K562 (cell line): ENCODE measurements around the gene CFL2. TPM values are rescaled to one million over a fixed set of nuclear protein-coding genes. Genes with fewer than 3 reads are reported as not detected.

Source experiments
- ATAC-seq: fragments of 200-7000 bp; cut with Tn5 transposase; 3 replicates; pipeline ENCODE4 v1.9.1; 2020; ENCODE audit warnings: moderate library complexity
- BruUV-seq: library from RNA; stranded (reverse); fragments of 400-500 nt; replicated peaks from 2 replicates; lab custom pipeline; 2021; lab: Mats Ljungman, UMichigan
- CTCF ChIA-PET: fragments of 300-600 bp; formaldehyde crosslinking; extraction: SDS; loops from one replicate; lab custom pipeline; 2021; ENCODE audit warnings: low intra/inter-chr PET ratio; lab: Yijun Ruan, JAX
- POLR2A ChIA-PET: fragments of 300-600, 350-650 bp; sonication (Branson Sonifier 250); formaldehyde crosslinking; extraction: SDS; loops from one replicate; lab custom pipeline; 2021; ENCODE audit warnings: antibody characterized with exemption, inconsistent platforms; lab: Yijun Ruan, JAX
- DNase-seq, 4 experiments: peaks; one replicate each; pipeline versions ENCODE4 v3.0.0 to v3.0.0-alpha.2; 2011 to 2018; ENCODE audit warnings: low spot score in 3 of 4, mixed read lengths in 3 of 4; ENCODE audit errors: extremely low read depth in 1 of 4
- FAIRE-seq: peaks from 2 replicates; lab custom pipeline; 2011; peaks lifted over from hg19 to GRCh38; lab: Jason Lieb, UNC
- H2AFZ ChIP-seq: 2 replicates; pipeline ENCODE4 v1.6.0; 2011; ENCODE audit warnings: low read depth, low read length, control low read depth, inconsistent platforms
- H3K27ac ChIP-seq: fragments of 200-600 bp; 3 replicates; pipeline ENCODE4 v1.8.0; 2011; ENCODE audit warnings: low read depth, mild to moderate bottlenecking, control low read depth, inconsistent platforms, low read length, moderate library complexity, mixed read lengths; ENCODE audit errors: extremely low read depth
- H3K27me3 ChIP-seq, 2 experiments: fragments of 300-600 bp in 1 of 2; 2 replicates in 1 of 2; 3 replicates in 1 of 2; pipeline versions ENCODE4 v1.6.0 to v1.8.0; 2011; ENCODE audit warnings: inconsistent platforms in 2 of 2, low read length in 2 of 2, mild to moderate bottlenecking in 1 of 2, mixed read lengths in 1 of 2, moderate library complexity in 1 of 2; ENCODE audit not compliant: control insufficient read depth in 2 of 2, insufficient read depth in 2 of 2
- H3K36me3 ChIP-seq: fragments of 300-600 bp; 3 replicates; pipeline ENCODE4 v1.8.0; 2011; ENCODE audit warnings: mild to moderate bottlenecking, low read length, inconsistent platforms; ENCODE audit not compliant: control insufficient read depth, insufficient read depth
- H3K4me1 ChIP-seq, 2 experiments: fragments of 200-600 bp in 1 of 2; replicated peaks in 1 of 2; 2 replicates in 1 of 2; 3 replicates in 1 of 2; pipeline versions ENCODE4 v1.5.1 to v1.8.0; 2011; ENCODE audit warnings: inconsistent platforms in 2 of 2, low read length in 2 of 2, mild to moderate bottlenecking in 1 of 2, mixed read lengths in 1 of 2, moderate library complexity in 1 of 2; ENCODE audit not compliant: control insufficient read depth in 2 of 2, insufficient read depth in 2 of 2
- H3K4me2 ChIP-seq: 2 replicates; pipeline ENCODE4 v1.6.1; 2011; ENCODE audit warnings: low read length, control low read depth, inconsistent platforms, mixed read lengths; ENCODE audit not compliant: insufficient read depth
- H3K4me3 ChIP-seq: fragments of 200-600 bp; sonication (generic), shearing (Covaris generic); 2 replicates; pipeline ENCODE4 v1.5.1; 2016; ENCODE audit warnings: control low read depth, inconsistent platforms
- H3K79me2 ChIP-seq: fragments of 200-600 bp; 3 replicates; pipeline ENCODE4 v1.8.0; 2011; ENCODE audit warnings: low read length, inconsistent platforms; ENCODE audit not compliant: control insufficient read depth, insufficient read depth
- H3K9ac ChIP-seq, 2 experiments: 2 replicates each; pipeline versions ENCODE4 v1.6.0 to v1.6.1; 2011; ENCODE audit warnings: low read depth in 2 of 2, low read length in 2 of 2, control low read depth in 1 of 2, inconsistent platforms in 1 of 2, mild to moderate bottlenecking in 1 of 2, mixed read lengths in 1 of 2; ENCODE audit not compliant: insufficient read depth in 1 of 2
- H3K9me1 ChIP-seq: one replicate; pipeline ENCODE4 v1.6.0; 2011; ENCODE audit warnings: inconsistent platforms, mild to moderate bottlenecking, low read length, moderate library complexity; ENCODE audit not compliant: control insufficient read depth, insufficient read depth
- H3K9me3 ChIP-seq: replicated peaks from 2 replicates; pipeline ENCODE4 v1.5.1; 2011; ENCODE audit warnings: low read depth, low read length, inconsistent platforms; ENCODE audit not compliant: control insufficient read depth, insufficient read depth
- H4K20me1 ChIP-seq: replicated peaks from 2 replicates; pipeline ENCODE4 v1.6.1; 2011; ENCODE audit warnings: low read length, inconsistent platforms, mixed read lengths; ENCODE audit not compliant: control insufficient read depth, insufficient read depth
- GABPA ChIP-seq: fragments of 200-800 bp; sonication (Bioruptor generic); conservative IDR thresholded peaks from 2 replicates; pipeline ENCODE4 v1.6.1; 2016; ENCODE audit warnings: low read depth, missing genetic modification characterization, missing compliant biosample characterization
- ILF3 ChIP-seq: fragments of 450-650 bp; IDR thresholded peaks from 2 replicates; pipeline ENCODE4 v1.6.1; 2018; ENCODE audit warnings: antibody characterized with exemption, mild to moderate bottlenecking, moderate library complexity, borderline replicate concordance
- NFE2 ChIP-seq: IDR thresholded peaks from 2 replicates; pipeline ENCODE4 v1.6.1; 2014; ENCODE audit warnings: antibody characterized with exemption, low read depth
- RAD21 ChIP-seq, 2 experiments: fragments of 250-450 bp in 1 of 2; fragments of 450-650 bp in 1 of 2; sonication (Bioruptor Pico) in 1 of 2; formaldehyde crosslinking in 1 of 2; IDR thresholded peaks in 1 of 2; conservative IDR thresholded peaks in 1 of 2; 2 replicates each; pipeline versions ENCODE4 v1.4.0 to v1.8.0; 2020 to 2022; ENCODE audit warnings: mild to moderate bottlenecking in 2 of 2, moderate library complexity in 1 of 2
- SIN3B ChIP-seq: fragments of 450-650 bp; IDR thresholded peaks from 2 replicates; pipeline ENCODE4 v1.6.1; 2017; ENCODE audit warnings: low read depth, mild to moderate bottlenecking, moderate library complexity
- ZC3H4 ChIP-seq: sonication (generic); formaldehyde crosslinking; IDR thresholded peaks from 2 replicates; pipeline ENCODE4 v1.9.0; 2021; ENCODE audit warnings: missing genetic modification reagents, borderline replicate concordance
- WGBS: fragments of 100-300 bp; shearing (Covaris generic); methylation state at CpG from one replicate; pipeline ENCODE4 v1.1.6; 2016; ENCODE audit warnings: low coverage, mixed read lengths; ENCODE audit not compliant: insufficient coverage; ENCODE audit errors: missing lambda C conversion rate; 5-methylcytosine and 5-hydroxymethylcytosine counted together
- in situ Hi-C: fragments of 300-500 bp; cut with MboI; formaldehyde crosslinking; loops from 4 replicates; pipeline ENCODE4 v1.15.0; 2018; ENCODE audit warnings: inconsistent platforms, mixed read lengths
- intact Hi-C: fragments of 100-400 bp; cut with micrococcal nuclease; formaldehyde crosslinking; loops from 2 replicates; pipeline ENCODE4 v1.14.2; 2022
- polyA plus RNA-seq, 8 experiments: library from polyadenylated mRNA; depleted of rRNA in 4 of 8; stranded (reverse) in 5 of 8; unstranded in 3 of 8; fragments of >200 nt; fragmentation: Nextera tagmentation in 2 of 8; fragmentation: Illumina TruSeq in 1 of 8; extraction: Ambion mirVana in 2 of 8; extraction: Trizol in 1 of 8; gene quantifications; 2 replicates each; pipeline versions ENCODE4 v1.2.1 to v1.2.3, GENCODE V29; 2011 to 2014; ENCODE audit warnings: inconsistent platforms in 1 of 8, missing spikeins in 1 of 8
- total RNA-seq, 7 experiments: library from RNA; depleted of rRNA in 6 of 7; stranded (reverse); fragments of >200 nt in 6 of 7; fragmentation: Illumina TruSeq in 2 of 7; extraction: Trizol in 2 of 7; gene quantifications; 2 replicates each; pipeline versions ENCODE4 v1.2.1 to v1.2.3, GENCODE V29; 2011 to 2021; ENCODE audit warnings: low replicate concordance in 1 of 7
- TF ChIP-seq, protein P1 (sequence below), 2 experiments: IDR thresholded peaks in 1 of 2; conservative IDR thresholded peaks in 1 of 2; 2 replicates each; pipeline ENCODE4 v1.6.1; 2016; ENCODE audit warnings: low read depth in 2 of 2, mild to moderate bottlenecking in 1 of 2, missing compliant biosample characterization in 1 of 2, missing genetic modification characterization in 1 of 2, moderate library complexity in 1 of 2

CFL2 gene
- total and polyA plus RNA-seq, 9 of the 15 experiments (the other 6 are each of a cell fraction or from before 2014, with no cell fraction given), result 2.0 to 12.7 (median 5.1) TPM

DNA sequence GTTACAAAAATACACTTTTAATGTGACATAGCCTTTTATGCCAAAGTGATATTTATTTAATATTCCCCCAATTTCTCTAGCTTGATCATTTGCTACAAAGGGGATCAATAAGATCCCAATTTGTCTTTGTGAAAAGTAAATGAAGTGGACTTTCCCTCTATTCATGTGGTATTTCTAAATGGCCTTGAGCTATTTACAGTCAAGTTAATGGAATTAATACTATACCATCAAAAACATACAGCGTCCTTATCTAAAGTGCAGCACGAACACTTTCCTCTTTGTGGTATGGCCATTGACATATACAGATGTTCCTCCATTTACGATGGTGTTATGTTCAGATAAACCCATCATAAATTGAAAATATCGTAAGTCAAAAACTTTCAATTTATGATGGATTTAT, 23.2 kb downstream of the CFL2 start:
- no peak overlapping the region for H2AFZ ChIP-seq
- no peak overlapping the region for H3K4me3 ChIP-seq
- no peaks in the 10 kb centered on the region for H3K36me3 ChIP-seq
- no peak overlapping the region for H3K27ac ChIP-seq
- H3K79me2 ChIP-seq, result no peaks in the 10 kb centered on the region
- 23% methylated on average over 4 of the region's 4 CpGs for WGBS
- in situ Hi-C loops, result no loop called here
- no peak for DNase-seq
- H3K9me3 ChIP-seq, result no peaks in the 10 kb centered on the region
- no TSS peak for BruUV-seq
- POLR2A ChIA-PET, result interaction anchor here (0.9 kb wide), 1 partner anchor 23 kb away, joined by 4 read pairs; the partner anchor contains the start of gene CFL2
- no peak for FAIRE-seq
- H3K9ac ChIP-seq, result no peak overlapping the region
- H3K9me1 ChIP-seq, result no peaks in the 10 kb centered on the region
- H3K4me2 ChIP-seq, result no peak overlapping the region
- TF ChIP-seq, protein P1, sequence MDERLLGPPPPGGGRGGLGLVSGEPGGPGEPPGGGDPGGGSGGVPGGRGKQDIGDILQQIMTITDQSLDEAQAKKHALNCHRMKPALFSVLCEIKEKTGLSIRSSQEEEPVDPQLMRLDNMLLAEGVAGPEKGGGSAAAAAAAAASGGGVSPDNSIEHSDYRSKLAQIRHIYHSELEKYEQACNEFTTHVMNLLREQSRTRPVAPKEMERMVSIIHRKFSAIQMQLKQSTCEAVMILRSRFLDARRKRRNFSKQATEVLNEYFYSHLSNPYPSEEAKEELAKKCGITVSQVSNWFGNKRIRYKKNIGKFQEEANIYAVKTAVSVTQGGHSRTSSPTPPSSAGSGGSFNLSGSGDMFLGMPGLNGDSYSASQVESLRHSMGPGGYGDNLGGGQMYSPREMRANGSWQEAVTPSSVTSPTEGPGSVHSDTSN (CRISPR knock-in tag; IDR thresholded peaks at IDR 0.05; ENCODE audit: low read depth), result no peak
- TF ChIP-seq, protein P1 (tag; conservative IDR thresholded peaks at IDR 0.05; ENCODE audit: low read depth), result no peak
- no peak for TF ChIP-seq SIN3B
- no peak for TF ChIP-seq NFE2
- no peak for TF ChIP-seq ILF3
- no peak for TF ChIP-seq ZC3H4 (CRISPR knock-in tag)
- no peak for TF ChIP-seq GABPA (tag)
- no peak for TF ChIP-seq RAD21 (CRISPR knock-in tag; conservative IDR thresholded peaks at IDR 0.05 in 1 of 2, IDR thresholded peaks at IDR 0.05 in 1 of 2)
- no peaks in the 10 kb centered on the region for H4K20me1 ChIP-seq
- no peaks in the 10 kb centered on the region; a peak in 2 of 5 replicates for H3K4me1 ChIP-seq
- ATAC-seq, result no peak
- intact Hi-C loops, result no loop called here
- CTCF ChIA-PET, result no interaction called here
- H3K27me3 ChIP-seq, result no peaks in the 10 kb centered on the region
